ENCODE measurements around the gene MLLT6. TPM values are rescaled to one million over a fixed set of nuclear protein-coding genes. Genes with fewer than 3 reads are reported as not detected.

MLLT6 gene
- total and polyA plus RNA-seq, 7 donors = 16.3 to 120 (median 78.5) TPM

DNA sequence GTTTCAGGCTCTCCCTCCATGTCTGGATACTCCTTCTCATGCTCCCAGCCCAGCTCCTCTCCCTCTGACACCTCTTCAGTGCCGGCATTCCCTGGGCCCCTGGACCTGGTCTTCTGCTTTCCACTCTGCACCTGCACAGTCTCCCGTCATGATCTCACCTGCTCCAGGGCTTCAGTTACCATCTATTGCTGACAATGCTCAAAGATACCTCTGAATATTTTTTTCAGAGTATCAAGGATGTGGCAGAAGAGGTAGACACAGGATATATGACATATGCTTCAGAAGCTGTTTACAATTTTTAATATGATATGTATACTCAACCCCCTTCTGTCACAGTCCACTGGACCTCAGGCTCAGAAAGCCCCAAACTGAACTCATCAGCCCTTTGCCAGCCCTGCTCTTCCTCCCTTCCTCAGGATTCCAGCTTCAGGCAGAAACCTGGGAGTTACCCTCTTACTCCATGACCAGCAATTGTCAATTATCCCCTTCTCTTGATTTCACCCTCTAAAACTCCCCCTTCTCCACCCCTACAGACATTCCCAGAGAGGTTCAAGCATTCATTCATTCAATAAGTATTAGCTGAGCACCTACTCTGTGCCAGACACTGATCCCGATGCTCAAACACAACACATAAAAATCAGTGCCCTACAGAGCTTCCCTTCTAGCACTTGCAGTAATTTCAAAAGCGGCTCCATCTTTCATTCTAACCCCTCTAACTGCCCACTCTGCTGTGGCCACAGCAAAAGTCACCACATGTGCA, 7.8 kb upstream of the MLLT6 start:
- Histone ChIP-seq H3K4me3 (no peak overlapping the region), H3K27ac (no peak overlapping the region), H3K36me3 (ENCODE audit: insufficient read depth in 1 of 2, low read depth in 1 of 2) (no peaks in the 10 kb centered on the region), H3K9me3 (no peaks in the 10 kb centered on the region), H3K27me3 (ENCODE audit: insufficient read depth in 3 of 3, low read length in 2 of 3) (no peaks in the 10 kb centered on the region), H3K4me1 (peaks cover 27% of the 10 kb centered on the region)
- intact Hi-C loops (cut with DNase I) = loop anchor here in 1 of 2 donors (5.0 kb wide), 1 partner anchor 35 kb away; the partner anchor contains the start of gene CISD3
- WGBS, 3 donors = 84 to 91% (median 90%) methylated on average over 4 of the region's 4 CpGs
- ATAC-seq = no peak
- TF ChIP-seq, protein P1, sequence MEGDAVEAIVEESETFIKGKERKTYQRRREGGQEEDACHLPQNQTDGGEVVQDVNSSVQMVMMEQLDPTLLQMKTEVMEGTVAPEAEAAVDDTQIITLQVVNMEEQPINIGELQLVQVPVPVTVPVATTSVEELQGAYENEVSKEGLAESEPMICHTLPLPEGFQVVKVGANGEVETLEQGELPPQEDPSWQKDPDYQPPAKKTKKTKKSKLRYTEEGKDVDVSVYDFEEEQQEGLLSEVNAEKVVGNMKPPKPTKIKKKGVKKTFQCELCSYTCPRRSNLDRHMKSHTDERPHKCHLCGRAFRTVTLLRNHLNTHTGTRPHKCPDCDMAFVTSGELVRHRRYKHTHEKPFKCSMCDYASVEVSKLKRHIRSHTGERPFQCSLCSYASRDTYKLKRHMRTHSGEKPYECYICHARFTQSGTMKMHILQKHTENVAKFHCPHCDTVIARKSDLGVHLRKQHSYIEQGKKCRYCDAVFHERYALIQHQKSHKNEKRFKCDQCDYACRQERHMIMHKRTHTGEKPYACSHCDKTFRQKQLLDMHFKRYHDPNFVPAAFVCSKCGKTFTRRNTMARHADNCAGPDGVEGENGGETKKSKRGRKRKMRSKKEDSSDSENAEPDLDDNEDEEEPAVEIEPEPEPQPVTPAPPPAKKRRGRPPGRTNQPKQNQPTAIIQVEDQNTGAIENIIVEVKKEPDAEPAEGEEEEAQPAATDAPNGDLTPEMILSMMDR (IDR thresholded peaks at IDR 0.05) = no peak
- DNase-seq = no peak

DNA sequence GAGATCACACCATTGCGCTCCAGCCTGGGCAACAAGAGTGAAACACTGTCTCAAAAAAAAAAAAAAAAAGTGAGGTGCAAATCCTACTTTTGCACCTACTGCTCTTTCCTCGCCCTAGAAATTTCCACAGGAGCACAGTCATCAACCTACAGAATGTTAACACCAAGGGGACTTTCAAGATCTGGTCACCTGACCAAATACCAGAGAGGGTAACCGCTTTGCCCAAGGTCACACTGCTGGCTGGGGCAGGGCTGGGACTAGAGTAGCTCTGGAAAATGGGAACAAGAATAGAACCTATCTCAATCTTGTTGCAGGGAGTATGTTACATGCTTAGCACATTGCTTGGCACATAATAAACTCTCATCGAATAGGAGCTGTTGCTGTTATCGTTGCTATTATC, 6.3 kb upstream of the MLLT6 start:
- H3K27ac ChIP-seq = no peak overlapping the region

DNA sequence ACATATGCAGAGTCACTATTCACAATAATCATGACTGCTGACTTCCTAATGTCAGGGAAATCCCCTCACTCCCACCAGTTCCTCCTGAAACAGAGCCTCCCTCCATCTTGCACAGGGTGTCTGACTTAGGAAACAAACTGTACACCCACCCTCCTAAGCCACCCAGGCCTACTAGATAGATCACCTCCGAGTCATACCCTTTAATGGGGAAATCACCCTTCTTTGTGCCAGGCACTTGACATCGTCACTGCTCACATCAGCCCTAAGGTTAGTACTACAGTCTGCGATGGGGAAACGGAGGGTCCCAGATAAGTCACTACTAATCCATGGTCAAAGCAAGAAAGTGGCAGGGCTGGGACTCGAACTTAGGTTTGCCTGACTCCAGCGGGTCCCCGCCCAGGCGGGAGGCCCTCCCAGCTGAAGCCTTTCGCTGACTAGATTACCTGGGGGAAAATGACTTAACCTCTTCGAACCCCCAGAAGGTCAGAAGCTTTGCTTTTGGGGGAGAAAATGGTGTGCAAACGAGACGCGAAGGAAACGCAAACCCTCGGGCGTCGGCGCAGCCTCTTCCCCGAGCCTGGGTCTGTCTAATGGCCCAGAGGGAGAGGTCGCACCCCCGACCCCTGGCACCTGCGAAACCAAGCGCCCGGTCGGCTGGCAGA, 3.4 kb upstream of the MLLT6 start:
- peak overlapping the region; percentile 98 for H3K27ac ChIP-seq
- no peaks in the 10 kb centered on the region for H3K36me3 ChIP-seq (ENCODE audit: insufficient read depth in 1 of 2, low read depth in 1 of 2)
- peak overlapping the region; percentile 97 for H3K4me3 ChIP-seq
- WGBS, 3 donors = 1 to 3% (median 1%) methylated on average over 25 of the region's 25 CpGs
- H3K4me1 ChIP-seq = peaks cover 23% of the 10 kb centered on the region
- intact Hi-C loops (cut with DNase I) = no loop called here
- H3K9me3 ChIP-seq = no peaks in the 10 kb centered on the region
- DNase-seq (no peak), ATAC-seq (peak in 3 of 4 donors; percentile 2 to 11 (median 5))
- TF ChIP-seq, protein P1 (IDR thresholded peaks at IDR 0.05) = no peak
- no peaks in the 10 kb centered on the region for H3K27me3 ChIP-seq (ENCODE audit: insufficient read depth in 3 of 3, low read length in 2 of 3)

More for the DNA sequence above, 6.3 kb upstream of the MLLT6 start:
- no peaks in the 10 kb centered on the region for H3K9me3 ChIP-seq
- 81 to 85% (median 84%) methylated on average over 5 of the region's 5 CpGs for WGBS, 3 donors
- no peaks in the 10 kb centered on the region for H3K36me3 ChIP-seq (ENCODE audit: insufficient read depth in 1 of 2, low read depth in 1 of 2)
- no peak overlapping the region for H3K4me3 ChIP-seq
- H3K27me3 ChIP-seq (ENCODE audit: insufficient read depth in 3 of 3, low read length in 2 of 3) = no peaks in the 10 kb centered on the region
- ATAC-seq (no peak), DNase-seq (no peak)
- H3K4me1 ChIP-seq = peaks cover 30% of the 10 kb centered on the region
- TF ChIP-seq, protein P1 (IDR thresholded peaks at IDR 0.05) = no peak
- intact Hi-C loops (cut with DNase I) = loop anchor here in 1 of 2 donors (5.0 kb wide), 1 partner anchor 34 kb away; the partner anchor contains the start of gene CISD3

DNA sequence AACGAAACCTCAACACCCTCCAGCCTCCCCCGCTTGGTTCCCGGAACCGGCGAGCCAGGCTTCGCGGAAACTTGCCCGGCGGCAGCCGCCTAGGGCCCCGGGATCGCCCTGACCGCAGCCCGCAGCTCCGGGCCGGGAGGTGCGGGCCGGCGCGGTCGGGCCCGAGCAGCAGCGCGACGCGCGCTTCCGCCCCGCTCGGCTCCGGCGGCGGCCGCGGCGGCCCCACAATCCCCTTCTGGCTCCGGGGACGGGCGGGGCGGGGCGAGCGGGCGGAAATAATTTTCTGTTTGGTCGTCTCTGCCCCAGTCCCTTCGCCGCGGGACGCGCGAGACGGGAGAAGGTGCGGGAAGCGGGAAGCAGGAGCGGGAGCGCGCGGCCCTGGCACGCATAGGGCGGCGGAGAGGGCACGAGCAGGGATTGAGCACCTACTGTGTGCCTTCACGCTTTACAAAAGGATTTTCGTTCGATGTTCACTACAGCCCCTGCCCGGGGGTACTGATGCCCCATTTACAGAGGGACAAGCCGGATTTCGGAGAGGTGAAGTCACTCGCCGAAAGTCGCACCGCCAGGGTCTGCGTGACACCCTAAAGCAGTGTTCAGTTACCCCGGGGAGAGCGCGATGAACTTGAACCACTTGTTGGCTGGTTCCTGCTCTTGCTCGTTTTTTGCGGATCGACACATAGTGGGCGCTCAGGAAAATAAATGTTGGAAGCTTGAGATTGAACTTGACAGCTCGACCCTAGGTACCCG, 2.7 kb upstream of the MLLT6 start:
- Histone ChIP-seq H3K4me3 (peak overlapping the region; percentile 97), H3K36me3 (ENCODE audit: insufficient read depth in 1 of 2, low read depth in 1 of 2) (peaks cover 0 to 2% of the 10 kb centered on the region in 2 donors), H3K9me3 (no peaks in the 10 kb centered on the region), H3K27ac (peak overlapping the region; percentile 98), H3K4me1 (peaks cover 30% of the 10 kb centered on the region), H3K27me3 (ENCODE audit: insufficient read depth in 3 of 3, low read length in 2 of 3) (no peaks in the 10 kb centered on the region)
- intact Hi-C loops (cut with DNase I) = no loop called here
- peak; percentile 92 to 93 for DNase-seq
- ATAC-seq = peak; percentile 65 to 77 (median 68)
- 0 to 1% (median 0%) methylated on average over 66 to 81 of the region's 81 CpGs for WGBS, 3 donors
- TF ChIP-seq, protein P1 (IDR thresholded peaks at IDR 0.05) = no peak

All from psoas muscle (tissue), 8 donors.